OCI-LY7 (cell line): ENCODE results near the gene DCAF8. TPM values are rescaled to one million over a fixed set of nuclear protein-coding genes. Genes with fewer than 3 reads are reported as not detected.

Experiments used
- BruUV-seq: library from RNA; stranded (reverse); fragments of 400-500 nt; replicated peaks from 2 replicates; lab custom pipeline; 2021; lab: Mats Ljungman, UMichigan
- CTCF ChIA-PET: fragments of 300-600 bp; sonication (Branson Sonifier 250); formaldehyde crosslinking; loops from one replicate; lab custom pipeline; 2022; ENCODE audit warnings: antibody characterized with exemption; ENCODE audit not compliant: unreplicated experiment; lab: Charles Lee
- POLR2A ChIA-PET: fragments of 300-600 bp; sonication (Branson Sonifier 250); formaldehyde crosslinking; loops from one replicate; lab custom pipeline; 2022; ENCODE audit warnings: antibody characterized with exemption; lab: Charles Lee
- DNase-seq: peaks from one replicate; pipeline ENCODE4 v3.0.0-alpha.2; 2015; ENCODE audit warnings: low spot score
- H2AFZ ChIP-seq: fragments of 200-600 bp; sonication (generic), shearing (Covaris generic); 2 replicates; pipeline ENCODE4 v1.6.1; 2014; ENCODE audit warnings: mild to moderate bottlenecking, antibody characterized with exemption, low read length, moderate library complexity
- H3K27ac ChIP-seq: fragments of 200-600 bp; sonication (generic); 2 replicates; pipeline ENCODE4 v1.5.1; 2014; ENCODE audit warnings: mixed run types, low read depth, mild to moderate bottlenecking, moderate library complexity, low read length, inconsistent platforms; ENCODE audit not compliant: poor library complexity, severe bottlenecking
- H3K36me3 ChIP-seq: fragments of 200-600 bp; sonication (generic); 2 replicates; pipeline ENCODE4 v1.6.1; 2014; ENCODE audit warnings: mild to moderate bottlenecking, antibody characterized with exemption, low read length, moderate library complexity, mixed read lengths; ENCODE audit not compliant: insufficient read depth
- H3K4me1 ChIP-seq: fragments of 200-600 bp; sonication (generic); 2 replicates; pipeline ENCODE4 v1.5.1; 2014; ENCODE audit warnings: mild to moderate bottlenecking, low read length; ENCODE audit not compliant: insufficient read depth, poor library complexity, severe bottlenecking
- H3K4me2 ChIP-seq: fragments of 200-600 bp; sonication (generic); 2 replicates; pipeline ENCODE4 v1.6.1; 2014; ENCODE audit warnings: mild to moderate bottlenecking, low read length
- H3K4me3 ChIP-seq: fragments of 200-600 bp; sonication (generic); 2 replicates; pipeline ENCODE4 v1.5.1; 2014; ENCODE audit warnings: mild to moderate bottlenecking, low read depth, low read length; ENCODE audit not compliant: poor library complexity, severe bottlenecking
- H3K79me2 ChIP-seq: fragments of 200-600 bp; sonication (generic); 2 replicates; pipeline ENCODE4 v1.6.1; 2016; ENCODE audit warnings: low read depth, mild to moderate bottlenecking, low read length, moderate library complexity, mixed read lengths; ENCODE audit not compliant: insufficient read depth
- H3K9me2 ChIP-seq: fragments of 200-600 bp; sonication (generic); 2 replicates; pipeline ENCODE4 v1.6.1; 2016; ENCODE audit warnings: mild to moderate bottlenecking, low read length, mixed read lengths; ENCODE audit not compliant: insufficient read depth
- H3K9me3 ChIP-seq: fragments of 200-600 bp; sonication (generic); 2 replicates; pipeline ENCODE4 v1.6.1; 2014; ENCODE audit warnings: mild to moderate bottlenecking, mixed run types, low read length, mixed read lengths
- H4K20me1 ChIP-seq: fragments of 200-600 bp; sonication (generic); 2 replicates; pipeline ENCODE4 v1.6.1; 2014; ENCODE audit warnings: mild to moderate bottlenecking, antibody characterized with exemption, low read length, moderate library complexity, mixed read lengths; ENCODE audit not compliant: insufficient read depth
- EZH2phosphoT487 ChIP-seq: fragments of 200-600 bp; sonication (generic); IDR thresholded peaks from 2 replicates; pipeline ENCODE4 v1.6.1; 2018; ENCODE audit warnings: low read depth, borderline replicate concordance, mild to moderate bottlenecking, mixed run types, antibody characterized with exemption, low read length, moderate library complexity, mixed read lengths
- intact Hi-C: fragments of 100-400 bp; cut with micrococcal nuclease; formaldehyde crosslinking; loops from one replicate; pipeline ENCODE4 v1.10.0; 2022; ENCODE audit not compliant: unreplicated experiment
- total RNA-seq, 2 experiments: library from RNA; depleted of rRNA in 1 of 2; stranded (reverse); fragments of >200 nt in 1 of 2; shearing (Covaris generic) in 1 of 2; gene quantifications; 2 replicates each; pipeline ENCODE4 v1.2.3, GENCODE V29; 2014 to 2022
- TF ChIP-seq, protein P1 (sequence below): fragments of 200-600 bp; sonication (generic); conservative IDR thresholded peaks from 2 replicates; pipeline ENCODE4 v1.5.1; 2014; ENCODE audit warnings: mild to moderate bottlenecking, antibody characterized with exemption, low read length, moderate library complexity, mixed read lengths

DCAF8 gene
- total RNA-seq, 2 experiments from 2014 or later: 118 to 139 TPM

DNA sequence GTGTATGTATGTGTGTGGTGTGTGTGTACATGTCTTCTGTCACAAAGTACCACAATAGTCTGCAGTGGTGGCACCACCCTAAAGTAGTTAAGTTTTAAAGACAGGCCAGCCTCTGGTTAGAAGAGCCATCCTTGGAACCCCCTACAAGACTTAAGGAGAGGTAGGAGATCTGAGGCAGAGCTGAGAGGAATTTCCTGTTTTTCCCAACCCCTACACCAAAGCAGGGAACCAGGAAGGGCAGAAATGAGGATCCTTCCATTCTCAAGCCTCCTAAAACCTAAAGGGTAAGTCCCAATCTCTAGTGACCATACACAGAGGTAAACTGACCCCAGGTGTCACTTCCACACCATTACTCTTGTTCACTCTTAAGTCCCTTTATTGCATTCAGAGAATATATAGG, 46.0 kb downstream of the DCAF8 start:
- no peak overlapping the region for H3K27ac ChIP-seq
- intact Hi-C loops: no loop called here
- no peaks in the 10 kb centered on the region for H4K20me1 ChIP-seq
- H3K9me2 ChIP-seq: no peaks in the 10 kb centered on the region
- no peaks in the 10 kb centered on the region for H3K9me3 ChIP-seq
- H3K4me2 ChIP-seq: no peak overlapping the region
- no peak overlapping the region for H2AFZ ChIP-seq
- no TSS peak for BruUV-seq
- ChIA-PET CTCF (no interaction called here), POLR2A (interaction anchor here (1.0 kb wide), 1 partner anchor 30 kb away, joined by 3 read pairs; no protein-coding TSS in a partner anchor)
- TF ChIP-seq, protein P1, sequence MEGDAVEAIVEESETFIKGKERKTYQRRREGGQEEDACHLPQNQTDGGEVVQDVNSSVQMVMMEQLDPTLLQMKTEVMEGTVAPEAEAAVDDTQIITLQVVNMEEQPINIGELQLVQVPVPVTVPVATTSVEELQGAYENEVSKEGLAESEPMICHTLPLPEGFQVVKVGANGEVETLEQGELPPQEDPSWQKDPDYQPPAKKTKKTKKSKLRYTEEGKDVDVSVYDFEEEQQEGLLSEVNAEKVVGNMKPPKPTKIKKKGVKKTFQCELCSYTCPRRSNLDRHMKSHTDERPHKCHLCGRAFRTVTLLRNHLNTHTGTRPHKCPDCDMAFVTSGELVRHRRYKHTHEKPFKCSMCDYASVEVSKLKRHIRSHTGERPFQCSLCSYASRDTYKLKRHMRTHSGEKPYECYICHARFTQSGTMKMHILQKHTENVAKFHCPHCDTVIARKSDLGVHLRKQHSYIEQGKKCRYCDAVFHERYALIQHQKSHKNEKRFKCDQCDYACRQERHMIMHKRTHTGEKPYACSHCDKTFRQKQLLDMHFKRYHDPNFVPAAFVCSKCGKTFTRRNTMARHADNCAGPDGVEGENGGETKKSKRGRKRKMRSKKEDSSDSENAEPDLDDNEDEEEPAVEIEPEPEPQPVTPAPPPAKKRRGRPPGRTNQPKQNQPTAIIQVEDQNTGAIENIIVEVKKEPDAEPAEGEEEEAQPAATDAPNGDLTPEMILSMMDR: no peak
- TF ChIP-seq EZH2phosphoT487: no peak
- H3K36me3 ChIP-seq: peaks cover 98% of the 10 kb centered on the region
- H3K4me3 ChIP-seq: no peak overlapping the region
- no peaks in the 10 kb centered on the region for H3K79me2 ChIP-seq
- no peak for DNase-seq
- no peaks in the 10 kb centered on the region for H3K4me1 ChIP-seq

DNA sequence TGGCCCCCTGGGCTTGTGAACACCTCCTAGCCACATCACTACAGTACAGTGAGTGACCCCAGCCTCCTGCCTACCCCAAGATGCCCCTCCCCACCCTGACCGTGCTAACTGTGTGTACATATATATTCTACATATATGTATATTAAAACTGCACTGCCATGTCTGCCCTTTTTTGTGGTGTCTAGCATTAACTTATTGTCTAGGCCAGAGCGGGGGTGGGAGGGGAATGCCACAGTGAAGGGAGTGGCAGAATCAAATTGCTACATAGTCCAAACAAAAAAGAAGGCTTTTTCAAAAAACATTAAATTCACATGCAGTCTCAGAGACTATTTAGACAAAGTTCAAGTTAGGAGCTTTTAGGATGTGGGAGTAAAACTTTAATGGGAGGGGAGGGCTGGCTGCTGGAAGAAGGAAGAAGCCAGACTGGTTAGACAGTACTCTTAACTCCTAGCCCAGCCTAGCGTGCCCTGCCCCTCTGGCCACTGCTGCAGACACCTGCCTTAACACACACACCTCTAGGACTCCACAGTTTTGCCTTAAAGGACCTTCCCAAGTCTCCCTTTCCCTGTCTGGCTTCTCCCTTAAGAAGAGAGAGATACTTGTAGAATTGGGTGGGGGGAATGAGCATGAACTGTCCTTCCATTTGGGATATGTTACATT, 47.7 kb downstream of the DCAF8 start:
- Histone ChIP-seq H3K4me2 (no peak overlapping the region), H3K4me3 (no peak overlapping the region), H3K27ac (no peak overlapping the region), H3K9me2 (no peaks in the 10 kb centered on the region), H4K20me1 (no peaks in the 10 kb centered on the region), H3K9me3 (no peaks in the 10 kb centered on the region), H2AFZ (no peak overlapping the region), H3K4me1 (no peaks in the 10 kb centered on the region), H3K36me3 (peaks cover 98% of the 10 kb centered on the region), H3K79me2 (no peaks in the 10 kb centered on the region)
- ChIA-PET CTCF (no interaction called here), POLR2A (no interaction called here)
- no peak for DNase-seq
- TF ChIP-seq, protein P1: no peak
- TF ChIP-seq EZH2phosphoT487: no peak
- intact Hi-C loops: no loop called here
- TSS peak; percentile 61 for BruUV-seq
